Esophagus squamous epithelium (tissue), 5 donors: ENCODE results near the gene MRPL51. TPM values are rescaled to one million over a fixed set of nuclear protein-coding genes. Genes with fewer than 3 reads are reported as not detected.

Experiments
- DNase-seq: peaks from one replicate; lab custom pipeline; 2025; lab: John Stamatoyannopoulos, UW
- H3K27ac ChIP-seq, 4 donors: fragments of 200-600 bp; sonication (generic); one replicate each; pipeline ENCODE4 v1.5.1; 2016 to 2019; ENCODE audit warnings: mild to moderate bottlenecking in 1 of 4
- H3K27me3 ChIP-seq, 4 donors: fragments of 200-600 bp; sonication (generic); 1 replicate in 3 of 4; 2 replicates in 1 of 4; pipeline versions ENCODE4 v1.5.1 to v1.6.0; 2017 to 2021; ENCODE audit warnings: antibody characterized with exemption in 1 of 4
- H3K36me3 ChIP-seq, 3 donors: fragments of 200-600 bp; sonication (generic); one replicate each; pipeline ENCODE4 v1.5.1; 2016 to 2019
- H3K4me1 ChIP-seq, 3 donors: fragments of 200-600 bp; sonication (generic); one replicate each; pipeline ENCODE4 v1.5.1; 2017 to 2019
- H3K4me3 ChIP-seq, 4 donors: fragments of 200-600 bp; sonication (generic); 1 replicate in 3 of 4; 2 replicates in 1 of 4; pipeline ENCODE4 v1.5.1; 2016 to 2019; ENCODE audit warnings: mild to moderate bottlenecking in 2 of 4, moderate library complexity in 1 of 4
- H3K9me3 ChIP-seq, 3 donors: fragments of 200-600 bp; sonication (generic); one replicate each; pipeline ENCODE4 v1.5.1; 2016 to 2019
- CTCF ChIP-seq, 6 experiments: fragments of 450-650 bp in 4 of 6; fragments of 200-600 bp in 2 of 6; sonication (generic) in 2 of 6; IDR thresholded peaks; one replicate each; pipeline ENCODE4 v1.5.1; 2016 to 2019; ENCODE audit warnings: antibody characterized with exemption in 6 of 6, mild to moderate bottlenecking in 4 of 6, moderate library complexity in 4 of 6
- POLR2A ChIP-seq, 4 donors: fragments of 450-650 bp; IDR thresholded peaks; one replicate each; pipeline ENCODE4 v1.6.1; 2017; ENCODE audit warnings: antibody characterized with exemption in 4 of 4, mild to moderate bottlenecking in 4 of 4, moderate library complexity in 3 of 4
- WGBS, 2 donors: methylation state at CpG; one replicate each; pipeline ENCODE4 v1.1.5; 2018; 5-methylcytosine and 5-hydroxymethylcytosine counted together
- intact Hi-C: fragments of 100-400 bp; cut with DNase I; formaldehyde crosslinking; loops from one replicate; pipeline ENCODE4 v1.15.0; 2022
- total RNA-seq, 4 donors: library from RNA; depleted of rRNA; stranded (reverse); fragments of >200 nt; gene quantifications; one replicate each; pipeline ENCODE4 v1.1.0, GENCODE V29; 2016
- donor health status: DM: yes; HTN: yes; CAD: no.

MRPL51 gene
- total RNA-seq: 10 to 100 TPM; 36.3 to 95.5 (median 72.6) TPM

- H3K27me3 ChIP-seq: no peaks in the 10 kb centered on the region
- intact Hi-C loops: no loop called here
Observed at GRCh38 chr12:6492838-6493496, at the start of gene MRPL51. TSS of gene MRPL51 (minus strand) at chr12:6493262. CDS start at chr12:6493136, 126 bp downstream.

DNA sequence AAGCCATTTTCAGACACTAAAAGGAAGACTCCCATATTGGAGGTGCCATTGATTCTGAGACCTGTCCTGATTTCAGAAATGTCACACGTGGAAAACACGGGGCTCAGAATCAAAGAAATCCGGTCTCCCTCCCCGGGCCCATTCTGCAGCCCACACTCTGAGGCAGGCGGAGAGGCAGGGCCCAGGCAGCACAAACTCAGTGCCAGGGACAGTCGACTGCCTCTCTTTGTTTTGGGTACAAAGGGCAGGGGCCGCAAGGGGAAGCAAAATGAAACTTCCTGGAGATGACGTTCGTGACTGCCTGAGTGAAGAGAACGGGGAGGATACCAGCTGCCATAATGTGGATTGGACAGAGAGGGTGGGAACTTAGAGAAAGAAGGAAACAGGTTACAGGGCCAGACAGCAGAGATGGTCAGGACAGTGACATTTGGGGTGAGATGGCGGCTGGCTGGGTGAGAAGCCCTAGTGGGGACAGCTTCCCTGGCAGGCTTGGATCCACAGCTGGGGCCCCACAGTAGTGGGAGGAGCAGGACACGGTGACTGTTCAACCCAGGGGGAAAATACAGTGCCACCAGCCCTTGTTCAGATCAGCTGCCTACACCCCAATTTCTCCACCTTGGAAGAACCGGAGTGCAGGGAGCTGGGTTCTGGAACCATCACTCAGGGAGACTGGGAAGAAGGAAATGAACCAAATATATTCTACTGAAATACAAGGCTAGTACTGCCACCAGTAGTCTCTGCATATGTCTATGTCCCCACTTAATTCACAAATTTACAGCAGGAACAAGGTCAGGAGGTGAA is 49.3 kb upstream of the MRPL51 start:
- TF ChIP-seq CTCF (IDR thresholded peaks at IDR 0.05): no peak
- TF ChIP-seq POLR2A (IDR thresholded peaks at IDR 0.05): no peak
- H3K27me3 ChIP-seq: no peaks in the 10 kb centered on the region
- H3K4me1 ChIP-seq: peaks cover 23 to 44% (median 24%) of the 10 kb centered on the region in 3 donors
- DNase-seq: no peak
- no peak overlapping the region for H3K4me3 ChIP-seq
- H3K9me3 ChIP-seq: no peaks in the 10 kb centered on the region
- H3K27ac ChIP-seq: peak overlapping the region in 2 of 4 donors; percentile 94 to 99
- 82 to 95% methylated on average over 6 to 7 of the region's 13 CpGs for WGBS, 2 donors
- intact Hi-C loops: no loop called here
- peaks cover 4 to 47% (median 10%) of the 10 kb centered on the region in 3 donors for H3K36me3 ChIP-seq

More at GRCh38 chr12:6492838-6493496, at the start of gene MRPL51:
- peaks cover 12 to 39% (median 31%) of the 10 kb centered on the region in 3 donors for H3K4me1 ChIP-seq
- H3K9me3 ChIP-seq: no peaks in the 10 kb centered on the region
- TF ChIP-seq POLR2A (IDR thresholded peaks at IDR 0.05) (peak in 3 of 4 donors; percentile 62 to 86 (median 74)), CTCF (IDR thresholded peaks at IDR 0.05) (no peak)
- H3K36me3 ChIP-seq: peaks cover 0 to 45% (median 0%) of the 10 kb centered on the region in 3 donors
- 1% methylated on average over 23 to 28 of the region's 39 CpGs for WGBS, 2 donors
- peak within 1 kb of the TSS; percentile 73 to 82 (median 78) for H3K4me3 ChIP-seq
- H3K27ac ChIP-seq: peak within 1 kb of the TSS; percentile 96 to 99 (median 98)
- peak; percentile 77 for DNase-seq

DNA sequence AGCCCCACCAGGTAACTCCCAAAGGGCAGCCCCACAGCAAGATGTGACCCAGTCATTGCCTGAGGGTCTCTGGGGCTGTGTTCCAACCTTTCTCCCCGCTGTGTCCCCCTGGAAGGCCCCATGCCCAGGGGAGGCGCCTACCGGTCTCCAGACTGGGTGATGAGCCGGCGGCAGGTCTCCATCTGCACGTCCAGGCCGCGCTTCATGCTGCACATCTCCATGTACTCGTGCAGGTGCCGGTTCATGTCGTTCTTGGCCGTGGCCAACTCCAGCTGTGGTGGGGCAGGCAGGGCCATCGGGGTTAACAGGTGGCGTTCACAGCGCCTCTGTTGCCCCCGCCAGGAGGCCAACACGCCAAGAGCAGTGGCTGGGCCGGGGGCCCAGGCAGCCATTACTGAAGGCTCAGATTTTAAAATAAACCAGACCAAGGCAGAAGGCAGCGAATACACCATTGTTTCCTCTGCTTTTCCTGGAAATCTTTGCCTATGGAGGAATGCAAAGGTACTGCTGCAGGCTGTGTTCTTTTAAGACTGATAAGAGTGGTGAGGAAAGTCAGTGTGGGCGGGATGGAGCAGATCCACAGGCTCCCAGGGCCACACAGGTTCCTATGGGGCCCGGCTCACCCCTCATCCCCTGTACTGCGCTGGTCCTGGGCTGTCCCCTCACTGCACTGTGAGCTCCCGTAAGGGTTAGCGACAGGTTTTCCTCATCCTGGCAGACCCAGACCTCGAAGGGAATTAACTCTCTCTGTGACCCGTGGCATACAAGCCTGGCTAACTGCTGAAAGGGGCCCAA is 48.5 kb upstream of the MRPL51 start:
- Histone ChIP-seq H3K36me3 (peaks cover 12 to 47% (median 18%) of the 10 kb centered on the region in 3 donors), H3K9me3 (no peaks in the 10 kb centered on the region), H3K4me3 (no peak overlapping the region), H3K27ac (peak overlapping the region; percentile 88 to 99 (median 96)), H3K27me3 (no peaks in the 10 kb centered on the region), H3K4me1 (peaks cover 30 to 52% (median 31%) of the 10 kb centered on the region in 3 donors)
- TF ChIP-seq CTCF (IDR thresholded peaks at IDR 0.05) (no peak), POLR2A (IDR thresholded peaks at IDR 0.05) (no peak)
- intact Hi-C loops: no loop called here
- DNase-seq: no peak
- 86 to 88% methylated on average over 12 to 22 of the region's 26 CpGs for WGBS, 2 donors

DNA sequence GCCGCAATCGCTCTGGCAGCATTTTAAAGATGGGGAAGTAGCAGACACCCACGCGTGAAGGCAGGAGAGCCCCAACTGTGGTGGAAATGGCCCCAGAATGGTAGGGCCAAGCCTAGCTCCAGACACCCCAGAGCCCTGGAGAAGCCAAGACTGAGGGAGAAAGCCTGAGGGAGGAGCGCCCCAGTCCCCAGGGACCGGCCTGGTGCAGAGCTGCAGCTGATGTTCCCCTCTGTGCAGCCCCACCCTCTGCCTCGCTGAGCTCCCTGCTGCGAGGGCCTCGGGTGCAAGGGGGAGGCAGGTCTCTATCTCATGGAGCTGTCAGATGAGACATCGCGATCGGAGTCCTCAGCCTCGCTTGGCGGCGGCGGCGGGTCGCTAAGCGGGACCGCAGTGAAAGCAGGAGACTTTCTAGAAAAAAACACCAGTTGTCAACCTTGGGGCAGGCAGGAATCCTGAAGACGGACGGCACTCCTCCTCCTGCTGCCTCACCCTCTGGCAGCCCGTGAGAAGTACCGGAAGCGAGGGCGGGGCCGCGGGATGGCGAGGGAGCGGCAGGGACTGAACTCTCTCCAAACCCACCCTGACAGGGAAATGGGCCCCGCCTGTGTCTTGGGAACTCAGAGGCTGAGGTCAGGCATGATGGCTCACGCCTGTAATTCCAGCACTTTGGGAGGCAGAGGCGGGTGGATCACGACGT is 47.3 kb upstream of the MRPL51 start:
- H3K4me1 ChIP-seq: peaks cover 42 to 64% (median 42%) of the 10 kb centered on the region in 3 donors

More for the DNA sequence above, 47.3 kb upstream of the MRPL51 start:
- peak; percentile 41 for DNase-seq
- H3K36me3 ChIP-seq: peaks cover 13 to 48% (median 28%) of the 10 kb centered on the region in 3 donors
- WGBS, 2 donors: 17 to 20% methylated on average over 3 to 9 of the region's 35 CpGs
- no peaks in the 10 kb centered on the region for H3K27me3 ChIP-seq
- intact Hi-C loops: no loop called here
- H3K4me3 ChIP-seq: peak overlapping the region in 3 of 4 donors; percentile 13 to 51 (median 33)
- peak overlapping the region; percentile 88 to 99 (median 96) for H3K27ac ChIP-seq
- TF ChIP-seq CTCF (IDR thresholded peaks at IDR 0.05) (no peak), POLR2A (IDR thresholded peaks at IDR 0.05) (peak in 2 of 4 donors; percentile 53 to 74)
- no peaks in the 10 kb centered on the region for H3K9me3 ChIP-seq
